Measurements from ENCODE around the gene SCYL1. TPM values are rescaled to one million over a fixed set of nuclear protein-coding genes. Genes with fewer than 3 reads are reported as not detected.

Gene SCYL1
- total RNA-seq, 1 experiment from 2014 or later: 54.7 TPM

DNA sequence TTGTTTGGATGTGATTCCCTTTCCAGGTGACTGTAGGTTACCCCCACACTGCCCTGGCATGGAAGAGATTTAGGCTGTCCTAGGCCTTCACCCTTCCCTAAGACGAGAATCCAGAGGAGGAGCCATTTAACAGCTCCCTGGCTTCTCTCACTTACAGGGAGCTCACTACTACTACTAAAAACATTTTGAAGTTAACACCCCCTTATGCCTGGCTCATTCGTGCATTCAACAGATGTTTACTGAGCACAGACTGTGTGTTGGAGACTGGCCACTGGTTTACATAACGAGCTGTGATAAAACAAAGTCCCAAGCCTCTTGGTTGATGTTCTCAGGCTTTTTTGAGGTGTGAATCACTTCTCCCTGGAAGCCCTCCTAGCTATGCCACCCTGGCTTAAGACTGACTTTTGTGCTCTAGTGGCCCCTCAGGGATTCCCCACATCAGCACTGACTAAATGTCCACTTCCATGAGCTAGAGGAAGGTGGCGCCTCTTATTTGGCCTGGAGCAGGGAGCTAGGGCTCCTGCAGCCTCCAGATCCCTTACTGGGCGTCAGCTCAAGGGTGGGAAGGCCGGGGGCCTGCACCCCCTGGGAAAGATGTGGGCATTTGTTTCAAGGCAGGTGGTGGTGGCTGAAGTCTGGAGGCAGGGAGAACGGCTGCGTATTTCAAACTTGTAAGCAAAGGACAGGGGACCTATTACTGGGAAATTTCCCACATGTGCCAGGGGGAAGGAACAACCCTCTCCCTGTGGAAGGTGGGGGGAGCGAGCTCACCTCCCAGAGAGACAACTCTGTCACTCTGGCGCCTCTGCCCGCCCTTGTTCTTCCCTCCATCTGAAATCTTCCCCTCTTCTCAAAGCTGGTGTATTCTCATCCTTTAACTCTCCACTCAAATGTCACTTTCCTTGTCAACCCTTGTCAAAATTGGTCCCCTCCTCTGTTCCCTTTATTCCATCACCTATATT is 45.4 kb upstream of the SCYL1 start:
- H3K79me1 ChIP-seq (ENCODE audit: insufficient read depth, low read depth, low read length, poor library complexity, severe bottlenecking): no peaks in the 10 kb centered on the region
- Mint-ChIP-seq H3K4me1 (peaks cover 36 to 38% of the 10 kb centered on the region in 2 experiments), H3K9me3 (no peaks in the 10 kb centered on the region; a peak in 2 of 5 replicates), H3K36me3 (ENCODE audit: insufficient read depth in 1 of 3, low read depth in 3 of 3) (no peaks in the 10 kb centered on the region), H3K4me3 (peak overlapping the region in 1 of 2 experiments; percentile 27; a peak in 2 of 5 replicates), H3K27me3 (ENCODE audit: low read depth) (peaks cover 4% of the 10 kb centered on the region), H3K27ac (peak overlapping the region; percentile 48 to 78 (median 69); a peak in 4 of 7 replicates)
- no peak overlapping the region for H3K18ac ChIP-seq (ENCODE audit: insufficient read length, low read depth, low read length)
- no peak overlapping the region for H4K91ac ChIP-seq (ENCODE audit: insufficient read length, low read depth, low read length)
- H4K5ac ChIP-seq (ENCODE audit: insufficient read length, low read depth, low read length): no peak overlapping the region
- no peaks in the 10 kb centered on the region for H3K79me2 ChIP-seq (ENCODE audit: insufficient read depth, low read length)
- H4K20me1 ChIP-seq (ENCODE audit: control insufficient read depth, insufficient read depth, insufficient read length): no peaks in the 10 kb centered on the region
- no peak overlapping the region for H3K9ac ChIP-seq (ENCODE audit: extremely low read depth, insufficient read length, low read length)
- H2AFZ ChIP-seq (ENCODE audit: low read length): no peak overlapping the region
- peaks cover 10% of the 10 kb centered on the region for H3K23me2 ChIP-seq (ENCODE audit: insufficient read length, low read depth, low read length, poor library complexity, severe bottlenecking)
- H3K14ac ChIP-seq (ENCODE audit: insufficient read depth, low read length): no peak overlapping the region
- H2BK20ac ChIP-seq (ENCODE audit: low read depth, low read length, poor library complexity, severe bottlenecking): no peak overlapping the region
- no peak overlapping the region for H2AK5ac ChIP-seq (ENCODE audit: insufficient read length, low read length)
- peaks cover 10% of the 10 kb centered on the region for H3K4me1 ChIP-seq (ENCODE audit: insufficient read depth, low read length)
- no peaks in the 10 kb centered on the region for H3K27me3 ChIP-seq (ENCODE audit: insufficient read depth, low read length)
- no peak overlapping the region for H2BK5ac ChIP-seq (ENCODE audit: insufficient read length, low read length)
- H4K8ac ChIP-seq (replicated peaks; ENCODE audit: insufficient read length, low read depth, low read length): no peak overlapping the region
- H2BK15ac ChIP-seq (ENCODE audit: low read depth, low read length): no peak overlapping the region
- no peak overlapping the region for H3T11ph ChIP-seq (ENCODE audit: low read length)
- TF ChIP-seq, protein P1, sequence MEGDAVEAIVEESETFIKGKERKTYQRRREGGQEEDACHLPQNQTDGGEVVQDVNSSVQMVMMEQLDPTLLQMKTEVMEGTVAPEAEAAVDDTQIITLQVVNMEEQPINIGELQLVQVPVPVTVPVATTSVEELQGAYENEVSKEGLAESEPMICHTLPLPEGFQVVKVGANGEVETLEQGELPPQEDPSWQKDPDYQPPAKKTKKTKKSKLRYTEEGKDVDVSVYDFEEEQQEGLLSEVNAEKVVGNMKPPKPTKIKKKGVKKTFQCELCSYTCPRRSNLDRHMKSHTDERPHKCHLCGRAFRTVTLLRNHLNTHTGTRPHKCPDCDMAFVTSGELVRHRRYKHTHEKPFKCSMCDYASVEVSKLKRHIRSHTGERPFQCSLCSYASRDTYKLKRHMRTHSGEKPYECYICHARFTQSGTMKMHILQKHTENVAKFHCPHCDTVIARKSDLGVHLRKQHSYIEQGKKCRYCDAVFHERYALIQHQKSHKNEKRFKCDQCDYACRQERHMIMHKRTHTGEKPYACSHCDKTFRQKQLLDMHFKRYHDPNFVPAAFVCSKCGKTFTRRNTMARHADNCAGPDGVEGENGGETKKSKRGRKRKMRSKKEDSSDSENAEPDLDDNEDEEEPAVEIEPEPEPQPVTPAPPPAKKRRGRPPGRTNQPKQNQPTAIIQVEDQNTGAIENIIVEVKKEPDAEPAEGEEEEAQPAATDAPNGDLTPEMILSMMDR (conservative IDR thresholded peaks at IDR 0.05): peak; percentile 57
- H3K4me2 ChIP-seq (ENCODE audit: insufficient read depth, insufficient read length, low read length): no peak overlapping the region
- H3K9me3 ChIP-seq (ENCODE audit: control insufficient read depth, low read depth, low read length): no peaks in the 10 kb centered on the region
- no peak overlapping the region for H3K23ac ChIP-seq (ENCODE audit: insufficient read length, low read depth, low read length)
- peak overlapping the region; percentile 6 for H2BK12ac ChIP-seq (ENCODE audit: insufficient read length, low read depth, low read length)
- no peak overlapping the region; the same call in 1 of the 2 replicates for H3K4ac ChIP-seq (ENCODE audit: low read depth, low read length)
- H2BK120ac ChIP-seq (ENCODE audit: low read depth, low read length, poor library complexity, severe bottlenecking): no peak overlapping the region
- peak; percentile 76 for DNase-seq
- no peak overlapping the region for H3K27ac ChIP-seq (ENCODE audit: insufficient read length, low read depth, low read length)
- WGBS (ENCODE audit: extremely low coverage, insufficient read length, low lambda C conversion rate): no CpG with 5 or more reads among the region's 11 CpGs
- H3K56ac ChIP-seq (ENCODE audit: insufficient read length, low read depth, low read length): no peak overlapping the region
